Prostate gland (tissue), 2 donors: ENCODE data around the gene HECW1.

Experiments used
- CTCF ChIP-seq, 4 experiments: fragments of 200-600 bp in 2 of 4; fragments of 450-650 bp in 2 of 4; sonication (generic) in 2 of 4; IDR thresholded peaks; 1 replicate in 3 of 4; 2 replicates in 1 of 4; pipeline ENCODE4 v1.5.1; 2016 to 2019; ENCODE audit warnings: antibody characterized with exemption in 4 of 4, mild to moderate bottlenecking in 2 of 4, moderate library complexity in 2 of 4
- POLR2A ChIP-seq: fragments of 450-650 bp; IDR thresholded peaks from one replicate; pipeline ENCODE4 v1.6.1; 2016; ENCODE audit warnings: antibody characterized with exemption, mild to moderate bottlenecking
- POLR2AphosphoS5 ChIP-seq: sonication (generic); formaldehyde crosslinking; IDR thresholded peaks from one replicate; pipeline ENCODE4 v1.6.1; 2017; ENCODE audit warnings: antibody characterized with exemption

- no peak for TF ChIP-seq CTCF (IDR thresholded peaks at IDR 0.05)
- no peak for TF ChIP-seq POLR2AphosphoS5
- no peak for TF ChIP-seq POLR2A
These were observed 15.6 kb upstream of the HECW1 start for GRCh38 chr7:43096875-43097274.
